Tibial nerve (tissue), 4 donors: ENCODE data around the gene SLC25A43. TPM values are rescaled to one million over a fixed set of nuclear protein-coding genes. Genes with fewer than 3 reads are reported as not detected.
A peak's percentile ranks its signal among the peaks of the same experiment; 100 is the strongest.

Source experiments
- DNase-seq, 2 donors: peaks; one replicate each; pipeline ENCODE4 v3.0.0-alpha.2; 2019; ENCODE audit warnings: low spot score in 2 of 2
- H3K27ac ChIP-seq, 4 donors: fragments of 200-600 bp; sonication (generic) in 3 of 4; one replicate each; pipeline ENCODE4 v1.5.1; 2017 to 2019; ENCODE audit warnings: mild to moderate bottlenecking in 1 of 4
- H3K27me3 ChIP-seq, 2 donors: fragments of 200-600 bp; sonication (generic) in 1 of 2; one replicate each; pipeline versions ENCODE4 v1.5.1 to v1.6.0; 2017 to 2019
- H3K36me3 ChIP-seq, 3 donors: fragments of 200-600 bp; sonication (generic); one replicate each; pipeline ENCODE4 v1.5.1; 2018 to 2019
- H3K4me1 ChIP-seq, 4 donors: fragments of 200-600 bp; sonication (generic) in 3 of 4; one replicate each; pipeline ENCODE4 v1.5.1; 2017 to 2019
- H3K4me3 ChIP-seq, 4 donors: fragments of 200-600 bp; sonication (generic) in 3 of 4; one replicate each; pipeline ENCODE4 v1.5.1; 2017 to 2019; ENCODE audit warnings: mild to moderate bottlenecking in 1 of 4, moderate library complexity in 1 of 4
- H3K9me3 ChIP-seq, 4 donors: fragments of 200-600 bp; sonication (generic) in 3 of 4; one replicate each; pipeline ENCODE4 v1.5.1; 2017 to 2019
- EP300 ChIP-seq, 2 donors: sonication (generic); formaldehyde crosslinking; IDR thresholded peaks; one replicate each; pipeline ENCODE4 v1.6.1; 2017; ENCODE audit warnings: antibody characterized with exemption in 2 of 2, mild to moderate bottlenecking in 1 of 2
- POLR2A ChIP-seq, 2 donors: fragments of 450-650 bp; IDR thresholded peaks; one replicate each; pipeline ENCODE4 v1.6.1; 2017; ENCODE audit warnings: antibody characterized with exemption in 2 of 2, mild to moderate bottlenecking in 2 of 2, moderate library complexity in 2 of 2
- WGBS, 2 donors: methylation state at CpG; one replicate each; pipeline ENCODE4 v1.1.5; 2018; 5-methylcytosine and 5-hydroxymethylcytosine counted together
- total RNA-seq, 4 donors: library from RNA; depleted of rRNA; stranded (reverse); fragments of >200 nt; gene quantifications; one replicate each; pipeline ENCODE4 v1.1.0, GENCODE V29; 2016
- TF ChIP-seq, protein P1 (sequence below), 5 experiments: fragments of 200-600 bp in 3 of 5; fragments of 450-650 bp in 2 of 5; sonication (generic) in 3 of 5; IDR thresholded peaks; one replicate each; pipeline ENCODE4 v1.5.1; 2016 to 2019; ENCODE audit warnings: antibody characterized with exemption in 5 of 5, mild to moderate bottlenecking in 3 of 5, moderate library complexity in 2 of 5

Gene SLC25A43
- total RNA-seq, 4 donors from 2014 or later, result 37.8 to 46.8 (median 45.5) TPM

DNA sequence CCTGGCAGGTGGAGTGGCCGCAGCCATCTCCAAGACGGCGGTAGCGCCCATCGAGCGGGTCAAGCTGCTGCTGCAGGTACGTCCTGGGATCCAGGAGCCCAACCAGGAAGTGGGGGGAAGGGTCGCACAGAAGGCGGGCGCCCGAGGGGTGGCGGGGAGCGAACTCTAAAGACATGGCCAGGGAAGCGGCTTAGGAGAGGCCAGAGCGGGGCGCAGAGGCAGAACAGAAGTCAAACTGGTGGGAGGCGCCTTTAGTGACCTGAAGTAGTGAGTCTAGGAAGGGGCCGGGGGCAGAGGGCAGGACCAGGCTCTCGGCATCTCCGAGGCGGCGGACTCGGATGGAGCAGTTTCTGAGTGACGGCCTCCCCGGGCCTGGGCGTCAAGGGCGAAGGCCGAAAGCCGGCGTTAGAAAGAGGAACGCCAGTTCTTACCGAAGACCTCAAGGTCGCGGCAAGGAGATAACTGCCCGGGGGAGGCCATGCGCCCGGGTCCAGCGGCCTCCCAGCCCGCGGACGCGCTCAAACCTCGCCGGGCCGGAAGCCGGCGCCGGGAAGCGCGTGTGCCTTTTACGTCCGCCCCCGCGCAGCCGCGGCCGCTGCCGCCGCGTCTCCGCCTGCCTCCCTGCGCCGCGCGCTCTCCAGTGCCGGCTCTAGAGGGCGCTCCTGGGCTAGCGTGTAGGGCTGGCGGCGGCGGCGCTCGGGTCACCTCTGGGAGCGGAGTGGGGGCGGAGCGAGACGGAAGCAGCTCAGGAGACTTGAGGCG is 69.6 kb downstream of the SLC25A43 start:
- TF ChIP-seq EP300 (IDR thresholded peaks at IDR 0.05), result no peak
- TF ChIP-seq POLR2A (IDR thresholded peaks at IDR 0.05), result peak in 1 of 2 donors; percentile 21
- TF ChIP-seq, protein P1, sequence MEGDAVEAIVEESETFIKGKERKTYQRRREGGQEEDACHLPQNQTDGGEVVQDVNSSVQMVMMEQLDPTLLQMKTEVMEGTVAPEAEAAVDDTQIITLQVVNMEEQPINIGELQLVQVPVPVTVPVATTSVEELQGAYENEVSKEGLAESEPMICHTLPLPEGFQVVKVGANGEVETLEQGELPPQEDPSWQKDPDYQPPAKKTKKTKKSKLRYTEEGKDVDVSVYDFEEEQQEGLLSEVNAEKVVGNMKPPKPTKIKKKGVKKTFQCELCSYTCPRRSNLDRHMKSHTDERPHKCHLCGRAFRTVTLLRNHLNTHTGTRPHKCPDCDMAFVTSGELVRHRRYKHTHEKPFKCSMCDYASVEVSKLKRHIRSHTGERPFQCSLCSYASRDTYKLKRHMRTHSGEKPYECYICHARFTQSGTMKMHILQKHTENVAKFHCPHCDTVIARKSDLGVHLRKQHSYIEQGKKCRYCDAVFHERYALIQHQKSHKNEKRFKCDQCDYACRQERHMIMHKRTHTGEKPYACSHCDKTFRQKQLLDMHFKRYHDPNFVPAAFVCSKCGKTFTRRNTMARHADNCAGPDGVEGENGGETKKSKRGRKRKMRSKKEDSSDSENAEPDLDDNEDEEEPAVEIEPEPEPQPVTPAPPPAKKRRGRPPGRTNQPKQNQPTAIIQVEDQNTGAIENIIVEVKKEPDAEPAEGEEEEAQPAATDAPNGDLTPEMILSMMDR (IDR thresholded peaks at IDR 0.05), result peak; percentile 62 to 84 (median 82)
- Histone ChIP-seq H3K27ac (peak overlapping the region; percentile 63 to 93 (median 90)), H3K27me3 (no peaks in the 10 kb centered on the region), H3K4me3 (peak overlapping the region; percentile 39 to 91 (median 67)), H3K9me3 (no peaks in the 10 kb centered on the region), H3K4me1 (peaks cover 0 to 9% (median 0%) of the 10 kb centered on the region in 4 donors), H3K36me3 (peaks cover 0 to 13% (median 0%) of the 10 kb centered on the region in 3 donors)
- DNase-seq, result peak; percentile 74 to 82
- WGBS, 2 donors, result 0 to 65% methylated on average over 19 to 61 of the region's 78 CpGs

GRCh38 chrX:119469313-119469635 is 70.1 kb downstream of the SLC25A43 start:
- H3K4me1 ChIP-seq, result peaks cover 0 to 9% (median 0%) of the 10 kb centered on the region in 4 donors
- peaks cover 0 to 13% (median 0%) of the 10 kb centered on the region in 3 donors for H3K36me3 ChIP-seq
- H3K4me3 ChIP-seq, result peak overlapping the region; percentile 39 to 91 (median 62)
- TF ChIP-seq, protein P1 (IDR thresholded peaks at IDR 0.05), result no peak
- TF ChIP-seq EP300 (IDR thresholded peaks at IDR 0.05), result no peak
- no peak for TF ChIP-seq POLR2A (IDR thresholded peaks at IDR 0.05)
- no peaks in the 10 kb centered on the region for H3K27me3 ChIP-seq
- H3K9me3 ChIP-seq, result no peaks in the 10 kb centered on the region
- DNase-seq, result no peak
- peak overlapping the region; percentile 27 to 93 (median 90) for H3K27ac ChIP-seq
- 53% methylated on average over 8 of the region's 8 CpGs; no CpG with 5 or more reads in 1 of the 2 donors for WGBS, 2 donors

GRCh38 chrX:119474615-119475388 is 75.7 kb downstream of the SLC25A43 start:
- Histone ChIP-seq H3K4me3 (no peak overlapping the region), H3K9me3 (no peaks in the 10 kb centered on the region), H3K4me1 (no peaks in the 10 kb centered on the region), H3K27me3 (no peaks in the 10 kb centered on the region), H3K27ac (no peak overlapping the region), H3K36me3 (peaks cover 0 to 13% (median 0%) of the 10 kb centered on the region in 3 donors)
- no peak for TF ChIP-seq POLR2A (IDR thresholded peaks at IDR 0.05)
- TF ChIP-seq EP300 (IDR thresholded peaks at IDR 0.05), result no peak
- no peak for DNase-seq
- 79 to 82% methylated on average over 23 of the region's 23 CpGs for WGBS, 2 donors

- WGBS, 2 donors, result 70% methylated on average over 11 of the region's 11 CpGs
These were observed 76.4 kb downstream of the SLC25A43 start for GRCh38 chrX:119475389-119476101.

GRCh38 chrX:119477812-119478232 is 78.7 kb downstream of the SLC25A43 start:
- TF ChIP-seq EP300 (IDR thresholded peaks at IDR 0.05) (peak in 1 of 2 donors; percentile 48), POLR2A (IDR thresholded peaks at IDR 0.05) (no peak)
- TF ChIP-seq, protein P1 (IDR thresholded peaks at IDR 0.05), result no peak
- no peaks in the 10 kb centered on the region for H3K4me1 ChIP-seq
- peak overlapping the region in 1 of 4 donors; percentile 19 for H3K27ac ChIP-seq
- WGBS, 2 donors, result 45 to 47% methylated on average over 3 of the region's 3 CpGs
- no peaks in the 10 kb centered on the region for H3K9me3 ChIP-seq
- peak; percentile 17 to 34 for DNase-seq
- no peaks in the 10 kb centered on the region for H3K27me3 ChIP-seq
- H3K36me3 ChIP-seq, result no peaks in the 10 kb centered on the region
- no peak overlapping the region for H3K4me3 ChIP-seq

More at GRCh38 chrX:119475389-119476101, 76.4 kb downstream of the SLC25A43 start:
- Histone ChIP-seq H3K27ac (no peak overlapping the region), H3K9me3 (no peaks in the 10 kb centered on the region), H3K4me3 (no peak overlapping the region), H3K4me1 (no peaks in the 10 kb centered on the region), H3K27me3 (no peaks in the 10 kb centered on the region), H3K36me3 (peaks cover 0 to 5% (median 0%) of the 10 kb centered on the region in 3 donors)
- TF ChIP-seq EP300 (IDR thresholded peaks at IDR 0.05), result no peak
- no peak for TF ChIP-seq POLR2A (IDR thresholded peaks at IDR 0.05)
- TF ChIP-seq, protein P1 (IDR thresholded peaks at IDR 0.05), result no peak
- no peak for DNase-seq
